Activated CD8-positive, alpha-beta memory T cell treated with anti-CD3 and anti-CD28 coated beads, Interleukin-2, amount 10 ng/mL, durations not matched to agents 7 days and 5 days (primary cell): ENCODE measurements around the gene TRAF5. TPM values are rescaled to one million over a fixed set of nuclear protein-coding genes. Genes with fewer than 3 reads are reported as not detected.
"Not testable (repeated sequence)": the region's sequence is repeated elsewhere in the genome, so short reads cannot be mapped to it uniquely, and the experiment has no call there.

Experiments
- ATAC-seq: fragments of 150-1000 bp; cut with Tn5 transposase; one replicate; pipeline ENCODE4 v1.10.0; 2021; ENCODE audit warnings: moderate library complexity
- CTCF ChIA-PET: fragments of 350-600 bp; sonication (Branson Sonifier 250); formaldehyde crosslinking; loops from one replicate; lab custom pipeline; 2021; ENCODE audit warnings: antibody characterized with exemption; lab: Charles Lee
- DNase-seq: peaks from one replicate; pipeline ENCODE4 v3.0.0-alpha.2; 2020
- H3K27ac Mint-ChIP-seq: one replicate; pipeline ENCODE4 v1.8.0; 2021; ENCODE audit warnings: mild to moderate bottlenecking, mixed read lengths
- H3K27me3 Mint-ChIP-seq: one replicate; pipeline ENCODE4 v1.8.0; 2021; ENCODE audit warnings: mixed read lengths
- H3K36me3 Mint-ChIP-seq: one replicate; pipeline ENCODE4 v1.8.0; 2021; ENCODE audit warnings: mild to moderate bottlenecking, mixed read lengths
- H3K4me1 Mint-ChIP-seq: one replicate; pipeline ENCODE4 v1.8.0; 2021; ENCODE audit warnings: mixed read lengths
- H3K4me3 Mint-ChIP-seq: one replicate; pipeline ENCODE4 v1.8.0; 2021; ENCODE audit warnings: mild to moderate bottlenecking, moderate library complexity, mixed read lengths
- H3K9me3 Mint-ChIP-seq: one replicate; pipeline ENCODE4 v1.8.0; 2022; ENCODE audit warnings: low read depth, mixed read lengths
- total RNA-seq, 2 experiments: library from RNA; stranded (reverse); gene quantifications; one replicate each; pipeline ENCODE4 v1.2.3, GENCODE V29; 2021

The TRAF5 gene
- total RNA-seq, 2 experiments from 2014 or later = 49.7 to 63.2 TPM

DNA sequence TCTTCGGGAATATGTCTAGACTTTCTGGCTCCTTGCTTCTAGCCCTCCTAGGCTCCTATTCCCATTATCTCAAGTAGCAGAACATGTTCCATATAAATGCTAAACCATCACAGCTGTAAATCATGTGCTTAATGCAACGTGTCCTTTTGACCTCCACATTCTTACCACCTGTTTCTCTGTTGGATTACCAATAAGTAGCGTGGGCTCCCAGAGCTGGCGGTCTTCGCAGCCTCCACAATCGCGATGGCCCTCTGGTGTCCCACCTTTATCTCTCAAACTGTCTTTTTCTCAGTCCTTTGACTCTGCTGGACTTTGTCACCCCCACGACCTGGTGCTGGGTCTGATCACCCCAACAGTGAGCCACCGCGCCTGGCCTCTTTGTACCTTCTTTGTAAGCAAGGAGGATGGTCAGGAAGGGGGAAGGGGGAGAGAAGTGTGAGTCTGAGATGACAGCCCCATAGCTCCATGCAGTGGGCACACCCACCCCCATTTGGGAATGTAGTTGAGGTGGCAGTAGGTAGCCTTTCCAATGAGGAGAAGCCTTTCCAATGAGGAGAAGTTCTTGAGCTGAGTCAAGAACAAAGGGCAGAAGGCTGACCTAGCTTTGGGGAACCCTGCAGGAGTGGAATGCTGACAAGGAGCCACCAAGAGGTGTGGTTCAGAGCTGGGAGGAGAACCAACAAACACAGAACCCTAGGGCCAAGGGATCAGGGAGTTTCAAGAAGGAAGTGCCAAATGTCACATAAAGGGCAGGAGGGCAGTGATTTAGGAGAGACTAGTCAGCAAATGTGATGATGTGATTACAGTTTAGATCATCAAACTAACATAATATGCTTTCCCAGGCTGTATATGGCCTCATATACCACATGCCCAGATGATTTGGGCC, 14.2 kb downstream of the TRAF5 start:
- CTCF ChIA-PET = interaction anchor here (0.9 to 5.9 kb wide), 5 partner anchors 9 to 174 kb away, joined by 3 to 31 read pairs (median 5); no protein-coding TSS in a partner anchor
- peaks cover 27% of the 10 kb centered on the region for H3K36me3 Mint-ChIP-seq
- no peak overlapping the region for H3K4me3 Mint-ChIP-seq
- peaks cover 66% of the 10 kb centered on the region for H3K4me1 Mint-ChIP-seq
- no peaks in the 10 kb centered on the region for H3K27me3 Mint-ChIP-seq
- no peak overlapping the region for H3K27ac Mint-ChIP-seq
- ATAC-seq = no peak
- no peak for DNase-seq
- no peaks in the 10 kb centered on the region for H3K9me3 Mint-ChIP-seq

DNA sequence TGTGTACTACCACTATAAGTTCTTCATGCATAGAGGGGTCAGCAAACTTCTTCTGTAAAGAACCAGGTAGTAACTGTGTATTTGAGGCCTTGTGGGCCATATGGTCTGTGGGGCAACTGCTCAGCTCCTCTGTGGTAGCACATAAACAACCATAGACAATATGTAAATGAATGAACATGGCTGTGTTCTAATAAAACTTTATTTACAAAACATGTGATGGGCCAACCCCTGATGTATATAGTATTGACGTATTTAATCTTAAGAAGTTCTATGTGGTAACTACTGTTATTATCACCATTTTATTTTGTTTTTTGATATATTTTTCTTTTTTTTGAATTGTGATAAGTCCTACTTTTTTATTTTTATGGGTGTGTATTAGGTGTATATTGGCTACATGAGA, 15.4 kb downstream of the TRAF5 start:
- Mint-ChIP-seq H3K4me1 (peaks cover 54% of the 10 kb centered on the region), H3K9me3 (no peaks in the 10 kb centered on the region), H3K27me3 (no peaks in the 10 kb centered on the region), H3K4me3 (no peak overlapping the region), H3K36me3 (peaks cover 30% of the 10 kb centered on the region), H3K27ac (no peak overlapping the region)
- DNase-seq = no peak
- CTCF ChIA-PET = interaction anchor here (0.9 to 2.0 kb wide), 3 partner anchors 8 to 173 kb away, joined by 3 to 7 read pairs (median 4); no protein-coding TSS in a partner anchor
- ATAC-seq = no peak

DNA sequence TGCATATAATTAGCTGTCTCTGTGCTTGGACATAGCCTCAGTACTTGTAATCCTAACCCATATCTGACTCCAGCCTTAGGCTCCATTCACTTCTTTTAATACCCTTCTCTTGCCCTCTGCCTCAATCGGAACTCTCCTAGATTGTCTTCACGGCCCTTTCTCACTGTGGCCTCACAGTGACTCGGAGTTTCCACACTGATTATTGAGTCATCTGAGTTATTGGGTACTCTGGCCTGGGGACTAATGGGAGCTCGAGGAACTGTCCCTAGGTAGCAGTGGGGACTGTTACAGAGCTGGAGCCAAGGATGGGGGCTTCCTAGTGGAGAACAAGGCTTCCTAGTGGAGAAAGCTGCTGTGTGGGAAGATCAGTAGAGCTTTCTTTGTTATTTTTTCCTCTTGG, 17.0 kb downstream of the TRAF5 start:
- peak; percentile 23 for ATAC-seq
- CTCF ChIA-PET = interaction anchor here (0.8 to 1.4 kb wide), 5 partner anchors 9 to 171 kb away, joined by 3 to 5 read pairs (median 4); no protein-coding TSS in a partner anchor
- Mint-ChIP-seq H3K27me3 (no peaks in the 10 kb centered on the region), H3K9me3 (no peaks in the 10 kb centered on the region), H3K4me1 (peaks cover 45% of the 10 kb centered on the region), H3K36me3 (peaks cover 33% of the 10 kb centered on the region), H3K27ac (peak overlapping the region; percentile 53), H3K4me3 (no peak overlapping the region)
- no peak for DNase-seq

DNA sequence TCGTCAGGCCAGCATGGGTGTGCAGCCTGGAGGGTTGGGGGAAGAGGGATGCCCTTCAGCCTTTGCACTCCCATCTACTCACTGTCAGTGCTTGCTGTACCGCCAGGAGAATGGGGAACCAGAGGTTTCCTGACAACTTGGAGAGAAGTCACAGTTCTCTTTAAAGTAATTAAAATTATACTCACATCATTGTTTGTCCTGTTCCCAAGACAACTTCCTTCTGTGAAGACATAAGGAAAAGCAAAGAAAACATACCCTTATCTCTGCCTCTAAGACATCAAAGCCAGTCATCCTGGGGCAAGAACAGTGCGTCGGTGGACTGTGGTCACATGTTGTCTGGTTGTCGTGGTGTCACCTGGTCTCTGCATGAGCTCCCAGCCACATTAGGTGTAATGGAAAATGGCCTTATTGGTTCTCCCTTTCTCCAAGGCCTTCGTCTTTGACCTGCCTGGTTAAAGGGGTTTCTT, 17.6 kb downstream of the TRAF5 start:
- no peak overlapping the region for H3K4me3 Mint-ChIP-seq
- no peaks in the 10 kb centered on the region for H3K27me3 Mint-ChIP-seq
- no peak overlapping the region for H3K27ac Mint-ChIP-seq
- CTCF ChIA-PET = interaction anchor here (1.1 to 1.4 kb wide), 4 partner anchors 9 to 21 kb away, joined by 3 to 5 read pairs (median 4); no protein-coding TSS in a partner anchor
- ATAC-seq (no peak), DNase-seq (no peak)
- H3K9me3 Mint-ChIP-seq = no peaks in the 10 kb centered on the region
- H3K36me3 Mint-ChIP-seq = peaks cover 31% of the 10 kb centered on the region
- H3K4me1 Mint-ChIP-seq = peaks cover 42% of the 10 kb centered on the region

DNA sequence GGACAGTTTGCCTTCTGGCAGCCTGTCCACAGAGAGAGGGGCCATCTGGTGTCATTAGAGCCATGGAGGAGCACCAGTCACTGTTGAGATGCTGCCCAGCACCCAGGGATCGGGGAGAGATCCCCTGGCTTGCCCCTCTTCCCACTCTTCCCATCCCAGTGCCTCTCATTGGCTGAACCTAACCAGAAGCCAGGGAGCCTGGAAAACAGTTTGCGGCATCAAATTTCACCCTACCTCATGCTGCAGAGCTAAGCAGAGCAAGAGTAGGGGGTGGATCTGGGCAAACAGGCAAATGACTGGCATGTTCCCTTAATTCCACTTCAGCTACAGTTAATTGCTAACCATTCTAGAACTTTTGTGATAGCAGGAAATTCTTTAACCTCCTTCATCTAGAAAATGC, 19.1 kb downstream of the TRAF5 start:
- CTCF ChIA-PET = interaction anchor here (2.5 kb wide), 1 partner anchor 19 kb away, joined by 9 read pairs; the partner anchor contains the start of gene TRAF5

DNA sequence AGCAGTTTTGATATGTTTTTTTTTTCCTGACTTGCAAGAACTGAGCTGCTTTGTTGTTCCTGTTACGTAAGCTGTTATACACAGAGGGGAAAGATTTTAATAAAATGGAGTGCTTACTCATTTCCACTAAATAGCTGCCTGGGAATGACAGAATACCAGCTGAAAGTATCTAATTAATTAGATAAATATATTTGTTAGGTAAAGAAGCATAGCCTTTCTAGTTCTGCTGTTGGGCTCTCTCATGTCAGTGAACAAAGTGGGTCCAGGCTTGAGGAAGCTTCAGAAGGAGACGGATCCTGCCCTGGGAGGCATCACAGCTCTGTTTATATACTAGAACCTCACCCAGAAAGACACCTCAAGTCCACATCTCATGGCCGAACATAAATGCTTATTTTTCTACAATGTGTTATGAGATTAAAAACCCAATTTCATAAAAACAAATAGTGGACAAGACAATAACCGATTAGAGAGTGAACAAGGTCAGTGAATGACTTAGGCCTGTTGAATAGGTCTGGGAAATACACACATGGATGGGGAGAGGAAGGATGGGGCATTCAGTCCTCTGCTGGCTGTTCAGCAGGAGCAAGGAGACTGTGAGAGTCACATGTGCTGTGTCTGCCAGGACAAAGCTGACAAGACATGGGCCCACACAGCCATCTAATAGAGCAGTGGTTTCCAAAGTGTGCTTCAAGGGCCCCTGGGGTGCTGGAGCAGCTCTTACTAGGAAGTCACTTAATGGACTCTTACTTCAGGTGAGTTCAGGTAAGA, 20.6 kb downstream of the TRAF5 start:
- peaks cover 51% of the 10 kb centered on the region for H3K36me3 Mint-ChIP-seq
- peaks cover 12% of the 10 kb centered on the region for H3K9me3 Mint-ChIP-seq
- H3K27me3 Mint-ChIP-seq = no peaks in the 10 kb centered on the region
- no peak for ATAC-seq
- H3K4me1 Mint-ChIP-seq = peaks cover 41% of the 10 kb centered on the region
- no peak for DNase-seq
- H3K27ac Mint-ChIP-seq = no peak overlapping the region
- CTCF ChIA-PET = interaction anchor here (0.9 to 2.5 kb wide), 4 partner anchors 10 to 24 kb away, joined by 3 to 13 read pairs (median 6); partner anchors contain the start of gene TRAF5
- H3K4me3 Mint-ChIP-seq = no peak overlapping the region

More for the DNA sequence above, 19.1 kb downstream of the TRAF5 start:
- Mint-ChIP-seq H3K27me3 (no peaks in the 10 kb centered on the region), H3K9me3 (peaks cover 2% of the 10 kb centered on the region), H3K36me3 (peaks cover 44% of the 10 kb centered on the region), H3K4me3 (no peak overlapping the region), H3K4me1 (peaks cover 41% of the 10 kb centered on the region), H3K27ac (no peak overlapping the region)
- ATAC-seq (no peak), DNase-seq (no peak)

DNA sequence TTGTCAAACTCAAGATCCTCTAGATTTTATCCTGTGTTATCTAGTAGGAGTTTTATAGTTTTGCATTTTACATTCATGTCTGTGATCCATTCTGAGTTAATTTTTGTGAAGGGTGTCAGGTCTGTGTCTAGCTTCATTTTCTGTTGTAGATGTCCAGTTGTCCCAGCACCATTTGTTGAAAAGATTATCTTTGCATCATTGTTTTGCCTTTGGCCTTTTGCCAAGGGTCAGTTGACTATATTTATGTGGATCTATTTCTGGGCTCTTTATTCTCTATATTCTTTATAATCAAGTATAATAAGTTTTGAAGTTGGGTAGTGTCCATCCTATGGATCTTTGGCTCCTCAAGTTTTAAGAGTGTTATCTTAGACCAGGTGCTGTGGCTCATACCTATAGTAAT, 21.9 kb downstream of the TRAF5 start:
- H3K4me3 Mint-ChIP-seq = no peak overlapping the region
- H3K4me1 Mint-ChIP-seq = peaks cover 45% of the 10 kb centered on the region
- H3K27ac Mint-ChIP-seq = no peak overlapping the region
- H3K27me3 Mint-ChIP-seq = no peaks in the 10 kb centered on the region
- DNase-seq = no peak
- CTCF ChIA-PET = no interaction called here
- H3K9me3 Mint-ChIP-seq = peaks cover 12% of the 10 kb centered on the region
- no peak for ATAC-seq
- H3K36me3 Mint-ChIP-seq = peaks cover 53% of the 10 kb centered on the region

DNA sequence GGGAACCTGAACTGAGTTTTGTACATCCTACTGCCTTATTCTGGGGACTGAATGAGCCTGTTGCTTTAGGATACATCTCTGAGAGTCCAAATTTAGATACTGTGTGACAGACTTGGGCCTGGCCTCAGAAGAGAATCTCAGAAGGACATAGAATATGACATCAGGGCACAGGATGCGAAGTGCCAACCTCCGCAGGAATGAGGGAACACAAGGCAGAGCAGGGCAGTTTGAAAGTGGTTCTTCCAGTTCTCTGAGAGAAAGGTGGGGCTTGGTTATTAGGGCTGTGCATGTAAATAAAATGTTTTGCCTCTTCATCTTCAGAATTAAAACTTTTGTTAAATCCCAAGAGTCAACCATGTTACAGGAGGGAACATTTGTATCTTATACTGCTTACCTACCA, 23.1 kb downstream of the TRAF5 start:
- Mint-ChIP-seq H3K27me3 (no peaks in the 10 kb centered on the region), H3K4me1 (peaks cover 51% of the 10 kb centered on the region), H3K27ac (no peak overlapping the region), H3K4me3 (no peak overlapping the region), H3K9me3 (peaks cover 12% of the 10 kb centered on the region), H3K36me3 (peaks cover 55% of the 10 kb centered on the region)
- ATAC-seq = no peak
- no peak for DNase-seq
- CTCF ChIA-PET = interaction anchor here (1.1 to 1.9 kb wide), 2 partner anchors 8 to 26 kb away, joined by 4 read pairs; no protein-coding TSS in a partner anchor

DNA sequence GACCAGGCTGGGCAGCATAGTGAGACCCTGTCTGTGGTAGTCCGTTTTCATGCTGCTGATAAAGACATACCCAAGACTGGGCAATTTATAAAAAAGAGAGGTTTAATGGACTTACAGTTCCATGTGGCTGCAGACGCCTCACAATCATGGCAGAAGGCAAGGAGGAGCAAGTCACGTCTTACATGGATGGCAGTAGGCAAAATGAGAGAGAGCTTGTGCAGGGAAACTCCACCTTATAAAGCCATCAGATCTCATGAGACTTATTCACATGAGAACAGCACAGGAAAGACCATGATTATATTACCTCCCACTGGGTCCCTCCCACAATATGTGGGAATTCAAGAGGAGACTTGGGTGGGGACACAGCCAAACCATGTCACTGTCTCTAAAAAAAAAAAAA, 25.4 kb downstream of the TRAF5 start:
- CTCF ChIA-PET = interaction anchor here (1.2 to 1.4 kb wide), 3 partner anchors 24 to 477 kb away, joined by 4 to 5 read pairs (median 4); no protein-coding TSS in a partner anchor
- H3K36me3 Mint-ChIP-seq = peaks cover 64% of the 10 kb centered on the region
- H3K4me3 Mint-ChIP-seq, DNase-seq, H3K27me3 Mint-ChIP-seq, ATAC-seq: not testable (repeated sequence)
- peaks cover 12% of the 10 kb centered on the region for H3K9me3 Mint-ChIP-seq
- H3K27ac Mint-ChIP-seq = peak overlapping the region; percentile 56
- H3K4me1 Mint-ChIP-seq = peaks cover 58% of the 10 kb centered on the region

DNA sequence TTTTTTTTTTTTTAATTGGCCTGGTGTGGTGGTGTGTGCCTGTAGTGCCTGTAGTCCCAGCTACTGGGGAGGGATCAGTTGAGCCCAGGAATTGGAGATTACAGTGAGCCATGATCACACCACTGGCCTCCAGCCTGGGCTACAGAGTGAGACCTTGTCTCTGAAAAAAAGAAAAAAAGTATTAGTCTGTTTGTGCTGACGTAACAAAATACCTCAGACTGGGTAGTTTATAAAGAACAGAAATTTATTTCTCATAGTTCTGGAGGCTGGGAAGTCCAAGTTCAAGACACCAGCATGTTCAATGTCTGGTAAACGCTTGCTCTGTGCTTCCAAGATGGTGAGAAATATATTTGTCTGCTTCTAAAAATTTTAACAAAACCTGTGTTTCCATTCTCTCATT, 25.8 kb downstream of the TRAF5 start:
- CTCF ChIA-PET = interaction anchor here (1.4 kb wide), 2 partner anchors 25 to 476 kb away, joined by 4 to 5 read pairs; no protein-coding TSS in a partner anchor
- Mint-ChIP-seq H3K4me3 (no peak overlapping the region), H3K9me3 (peaks cover 12% of the 10 kb centered on the region), H3K27me3 (no peaks in the 10 kb centered on the region), H3K36me3 (peaks cover 66% of the 10 kb centered on the region), H3K4me1 (peaks cover 56% of the 10 kb centered on the region), H3K27ac (peak overlapping the region; percentile 83)
- ATAC-seq (no peak), DNase-seq (no peak)

DNA sequence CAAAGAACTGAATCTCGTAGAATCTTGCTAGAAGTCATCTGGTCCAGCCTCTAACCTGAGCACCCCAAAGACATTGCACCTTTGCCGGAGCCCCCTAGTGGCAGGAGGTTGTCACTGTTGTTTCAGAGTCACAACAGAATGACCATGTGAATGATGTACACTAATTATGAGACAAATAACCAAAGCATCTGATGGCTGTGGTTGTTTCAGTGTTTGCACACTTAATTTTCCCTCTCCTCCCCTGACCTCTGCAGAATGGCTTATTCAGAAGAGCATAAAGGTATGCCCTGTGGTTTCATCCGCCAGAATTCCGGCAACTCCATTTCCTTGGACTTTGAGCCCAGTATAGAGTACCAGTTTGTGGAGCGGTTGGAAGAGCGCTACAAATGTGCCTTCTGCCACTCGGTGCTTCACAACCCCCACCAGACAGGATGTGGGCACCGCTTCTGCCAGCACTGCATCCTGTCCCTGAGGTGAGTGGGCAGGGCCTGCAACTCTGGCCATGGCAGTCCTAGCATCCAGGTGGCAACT, 26.4 kb downstream of the TRAF5 start:
- peak overlapping the region; percentile 38 for H3K4me3 Mint-ChIP-seq
- peak; percentile 75 for ATAC-seq
- H3K4me1 Mint-ChIP-seq = peaks cover 53% of the 10 kb centered on the region
- CTCF ChIA-PET = interaction anchor here (0.7 to 0.9 kb wide), 2 partner anchors 27 to 29 kb away, joined by 3 to 5 read pairs; partner anchors contain the start of gene TRAF5
- peaks cover 66% of the 10 kb centered on the region for H3K36me3 Mint-ChIP-seq
- peak overlapping the region; percentile 83 for H3K27ac Mint-ChIP-seq
- peaks cover 12% of the 10 kb centered on the region for H3K9me3 Mint-ChIP-seq
- H3K27me3 Mint-ChIP-seq = no peaks in the 10 kb centered on the region
- peak; percentile 80 for DNase-seq

DNA sequence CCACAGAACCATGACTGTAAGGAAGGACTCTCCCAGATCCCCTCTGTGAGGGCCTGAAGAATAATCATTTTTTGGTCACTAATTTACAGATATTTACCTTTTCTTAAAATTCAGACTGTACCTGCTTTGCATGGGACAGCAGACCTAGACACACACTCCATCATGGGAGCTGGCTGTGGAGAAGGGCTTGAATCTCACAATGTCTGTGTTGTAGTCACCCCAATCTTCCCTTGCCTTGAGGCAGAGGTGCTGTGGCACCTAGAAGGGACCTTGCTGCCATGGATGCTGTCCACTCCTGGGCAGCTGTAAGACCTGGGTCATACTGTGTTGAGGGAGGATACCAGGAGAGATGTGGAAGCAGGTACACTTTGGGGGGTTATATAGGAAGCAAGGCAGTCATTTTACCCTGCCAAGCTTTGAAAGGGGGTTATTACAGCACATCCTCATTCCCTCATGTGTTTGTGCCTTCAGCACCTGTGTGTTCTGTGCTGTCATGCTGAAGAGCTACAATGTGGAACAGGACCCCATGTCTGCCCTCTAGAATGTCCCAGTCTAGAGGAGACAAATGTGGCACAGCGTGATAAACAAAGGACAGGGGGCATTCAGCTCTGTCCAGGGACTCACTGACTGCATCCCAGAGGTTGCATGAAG, 27.1 kb downstream of the TRAF5 start:
- Mint-ChIP-seq H3K4me1 (peaks cover 53% of the 10 kb centered on the region), H3K4me3 (no peak overlapping the region)

More for the DNA sequence above, 27.1 kb downstream of the TRAF5 start:
- Mint-ChIP-seq H3K27ac (peak overlapping the region; percentile 83), H3K27me3 (no peaks in the 10 kb centered on the region), H3K9me3 (peaks cover 12% of the 10 kb centered on the region), H3K36me3 (peaks cover 63% of the 10 kb centered on the region)
- CTCF ChIA-PET = interaction anchor here (0.7 to 1.4 kb wide), 5 partner anchors 17 to 160 kb away, joined by 3 to 9 read pairs (median 3); partner anchors contain the start of gene TRAF5
- peak; percentile 35 for ATAC-seq
- no peak for DNase-seq
